A549 (cell line): ENCODE data around the gene DPY30. TPM values are rescaled to one million over a fixed set of nuclear protein-coding genes. Genes with fewer than 3 reads are reported as not detected.

ENCODE experiments used
- ATAC-seq, 2 experiments: fragments of 200-7000 bp in 1 of 2; fragments of >200 bp in 1 of 2; cut with Nextera tagmentation in 1 of 2; cut with Tn5 transposase in 1 of 2; 3 replicates each; pipeline versions ENCODE4 v1.8.0 to v1.9.1; 2018 to 2020; ENCODE audit warnings: mild to moderate bottlenecking in 1 of 2, moderate library complexity in 1 of 2
- CTCF ChIA-PET: fragments of 300-600 bp; sonication (Branson Sonifier 250); formaldehyde crosslinking; extraction: SDS; loops from one replicate; lab custom pipeline; 2021; ENCODE audit warnings: antibody characterized with exemption, inconsistent platforms; lab: Yijun Ruan, JAX
- POLR2A ChIA-PET: fragments of 350-600 bp; formaldehyde crosslinking; extraction: SDS; loops from one replicate; lab custom pipeline; 2021; ENCODE audit warnings: antibody characterized with exemption, inconsistent platforms; lab: Yijun Ruan, JAX
- DNase-seq, 2 experiments: peaks; one replicate each; pipeline versions ENCODE4 v3.0.0 to v3.0.0-alpha.2; 2011 to 2016; ENCODE audit warnings: low read depth in 1 of 2, low spot score in 1 of 2
- FAIRE-seq: peaks from 2 replicates; lab custom pipeline; 2011; peaks lifted over from hg19 to GRCh38; lab: Jason Lieb, UNC
- H3K27ac ChIP-seq, 2 experiments: fragments of >200 bp; sonication (Bioruptor Twin); formaldehyde crosslinking; 3 replicates each; pipeline ENCODE4 v1.5.1; 2016 to 2017
- H3K4me1 ChIP-seq: fragments of >200 bp; sonication (Bioruptor Twin); formaldehyde crosslinking; 3 replicates; pipeline ENCODE4 v1.6.1; 2016
- H3K4me2 ChIP-seq: fragments of >200 bp; sonication (Bioruptor Twin); formaldehyde crosslinking; 3 replicates; pipeline ENCODE4 v1.6.1; 2016
- H3K4me3 ChIP-seq: fragments of >200 bp; sonication (Bioruptor Twin); formaldehyde crosslinking; 3 replicates; pipeline ENCODE4 v1.5.1; 2016
- H3K9me3 ChIP-seq: fragments of >200 bp; sonication (Bioruptor Twin); formaldehyde crosslinking; 3 replicates; pipeline ENCODE4 v1.6.1; 2016
- BHLHE40 ChIP-seq: IDR thresholded peaks from 2 replicates; pipeline ENCODE4 v1.6.1; 2012; ENCODE audit warnings: low read depth, low read length, inconsistent platforms
- CEBPB ChIP-seq, 2 experiments: fragments of >200 bp in 1 of 2; sonication (Bioruptor Twin) in 1 of 2; formaldehyde crosslinking in 1 of 2; IDR thresholded peaks; 2 replicates each; pipeline ENCODE4 v1.6.1; 2012 to 2016
- CHD4 ChIP-seq: fragments of 200-600 bp; sonication (generic); IDR thresholded peaks from 2 replicates; pipeline ENCODE4 v1.6.1; 2016; ENCODE audit warnings: antibody characterized with exemption, mild to moderate bottlenecking, borderline replicate concordance
- EHF ChIP-seq: fragments of 250-450 bp; sonication (Bioruptor Pico); IDR thresholded peaks from 2 replicates; pipeline ENCODE4 v1.5.0; 2020; ENCODE audit warnings: mild to moderate bottlenecking
- HDAC2 ChIP-seq: fragments of 200-600 bp; sonication (generic); IDR thresholded peaks from 2 replicates; pipeline ENCODE4 v1.6.1; 2016
- HOXB13 ChIP-seq: fragments of 250-450 bp; sonication (Bioruptor Pico); IDR thresholded peaks from 2 replicates; pipeline ENCODE4 v1.5.0; 2020; ENCODE audit warnings: low read depth, mild to moderate bottlenecking, moderate library complexity
- JUN ChIP-seq, 2 experiments: fragments of >200 bp; sonication (Bioruptor Twin); formaldehyde crosslinking; IDR thresholded peaks; 2 replicates in 1 of 2; 3 replicates in 1 of 2; pipeline ENCODE4 v1.6.1; 2016 to 2017
- KDM1A ChIP-seq: fragments of 200-600 bp; sonication (generic); IDR thresholded peaks from 2 replicates; pipeline ENCODE4 v1.6.1; 2016; ENCODE audit warnings: low read depth, mild to moderate bottlenecking
- KDM5A ChIP-seq: fragments of 200-600 bp; sonication (generic); IDR thresholded peaks from 2 replicates; pipeline ENCODE4 v1.6.1; 2016; ENCODE audit warnings: antibody characterized with exemption, mild to moderate bottlenecking
- MYC ChIP-seq: IDR thresholded peaks from 2 replicates; pipeline ENCODE4 v1.6.1; 2012; ENCODE audit warnings: mild to moderate bottlenecking, inconsistent platforms, low read length, improper control_type of control experiment, borderline replicate concordance
- PHF8 ChIP-seq: fragments of 200-600 bp; sonication (generic); IDR thresholded peaks from 2 replicates; pipeline ENCODE4 v1.6.1; 2016; ENCODE audit warnings: low read depth, mild to moderate bottlenecking, antibody characterized with exemption, moderate library complexity, borderline replicate concordance
- POLR2A ChIP-seq: IDR thresholded peaks from 2 replicates; pipeline ENCODE4 v1.6.1; 2012; ENCODE audit warnings: mild to moderate bottlenecking, low read length
- POLR2AphosphoS2 ChIP-seq: conservative IDR thresholded peaks from 2 replicates; pipeline ENCODE4 v1.6.1; 2012; ENCODE audit warnings: low read length, improper control_type of control experiment, inconsistent platforms
- RFX5 ChIP-seq: fragments of 450-650 bp; IDR thresholded peaks from 2 replicates; pipeline ENCODE4 v1.7.1; 2014; ENCODE audit warnings: antibody characterized with exemption, mild to moderate bottlenecking, moderate library complexity
- SMC3 ChIP-seq: fragments of >200 bp; sonication (Bioruptor Twin); formaldehyde crosslinking; IDR thresholded peaks from 3 replicates; pipeline ENCODE4 v1.6.1; 2018; ENCODE audit warnings: inconsistent platforms
- TP53 ChIP-seq: fragments of 250-450 bp; sonication (Bioruptor Pico); IDR thresholded peaks from 2 replicates; pipeline ENCODE4 v1.5.0; 2021; ENCODE audit warnings: mild to moderate bottlenecking, moderate library complexity
- ZNF302 ChIP-seq: fragments of 250-450 bp; sonication (Bioruptor Pico); IDR thresholded peaks from 2 replicates; pipeline ENCODE4 v1.9.0; 2021; ENCODE audit warnings: inconsistent platforms, mild to moderate bottlenecking, moderate library complexity
- WGBS: methylation state at CpG from one replicate; pipeline ENCODE4 v1.1.6; 2017; ENCODE audit errors: missing lambda C conversion rate; 5-methylcytosine and 5-hydroxymethylcytosine counted together
- polyA plus RNA-seq, 4 experiments: library from polyadenylated mRNA; depleted of rRNA in 3 of 4; stranded (reverse); fragments of >200 nt; fragmentation: RNase III in 1 of 4; extraction: RNeasy Plus Mini Kit Qiagen cat#74134 plus additional on column Dnase treatment in 1 of 4; gene quantifications; 2 replicates in 3 of 4; 3 replicates in 1 of 4; pipeline ENCODE4 v1.2.3, GENCODE V29; 2011 to 2017
- TF ChIP-seq, protein P1 (sequence below): fragments of >200 bp; sonication (Bioruptor Twin); formaldehyde crosslinking; IDR thresholded peaks from 3 replicates; pipeline ENCODE4 v1.5.1; 2016
- TF ChIP-seq, protein P2 (sequence below): IDR thresholded peaks from 2 replicates; pipeline ENCODE4 v1.6.1; 2012; ENCODE audit warnings: low read depth, borderline replicate concordance
- TF ChIP-seq, protein P3 (sequence below): fragments of >200 bp; sonication (Bioruptor Twin); formaldehyde crosslinking; IDR thresholded peaks from 3 replicates; pipeline ENCODE4 v1.6.1; 2016
- TF ChIP-seq, protein P4 (sequence below): IDR thresholded peaks from 2 replicates; pipeline ENCODE4 v1.6.1; 2012
- TF ChIP-seq, protein P5 (sequence below): fragments of >200 bp; sonication (Bioruptor Twin); formaldehyde crosslinking; IDR thresholded peaks from 2 replicates; pipeline ENCODE4 v1.6.1; 2016
- TF ChIP-seq, protein P6 (sequence below): fragments of 450-650 bp; IDR thresholded peaks from 2 replicates; pipeline ENCODE4 v1.6.1; 2014; ENCODE audit warnings: antibody characterized with exemption

The DPY30 gene
- polyA plus RNA-seq, 2 of the 4 experiments (the other 2 are of a cell fraction), result 153 to 239 TPM

DNA sequence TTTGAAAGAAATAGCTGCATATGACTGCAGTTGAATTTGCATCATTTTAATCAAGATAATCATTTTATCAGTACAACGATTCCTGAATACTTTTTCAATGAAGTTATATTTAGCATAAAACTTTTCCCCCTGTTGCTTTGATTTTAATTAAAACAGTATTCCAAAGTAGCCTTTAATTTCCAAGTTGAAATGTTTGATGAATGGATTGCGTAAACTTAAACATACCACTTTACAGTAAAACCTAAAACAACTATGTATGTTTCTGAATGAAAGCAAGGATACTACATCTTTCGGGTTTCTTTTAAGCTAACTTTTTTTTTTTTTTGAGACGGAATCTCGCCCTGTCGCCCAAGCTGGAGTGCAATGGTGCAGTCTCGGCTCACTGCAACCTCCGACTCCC lies 25.1 kb upstream of the DPY30 start:
- CTCF ChIA-PET, result interaction anchor here (0.6 to 2.1 kb wide), 2 partner anchors 26 to 55 kb away, joined by 3 to 14 read pairs; partner anchors contain the start of gene DPY30
- no peak for DNase-seq
- Histone ChIP-seq H3K4me2 (peak overlapping the region; percentile 90), H3K27ac (peak overlapping the region; percentile 85 to 92)
- 85% methylated on average over 8 of the region's 8 CpGs for WGBS
- no peak for ATAC-seq
- TF ChIP-seq POLR2AphosphoS2, result no peak
- TF ChIP-seq, protein P1, sequence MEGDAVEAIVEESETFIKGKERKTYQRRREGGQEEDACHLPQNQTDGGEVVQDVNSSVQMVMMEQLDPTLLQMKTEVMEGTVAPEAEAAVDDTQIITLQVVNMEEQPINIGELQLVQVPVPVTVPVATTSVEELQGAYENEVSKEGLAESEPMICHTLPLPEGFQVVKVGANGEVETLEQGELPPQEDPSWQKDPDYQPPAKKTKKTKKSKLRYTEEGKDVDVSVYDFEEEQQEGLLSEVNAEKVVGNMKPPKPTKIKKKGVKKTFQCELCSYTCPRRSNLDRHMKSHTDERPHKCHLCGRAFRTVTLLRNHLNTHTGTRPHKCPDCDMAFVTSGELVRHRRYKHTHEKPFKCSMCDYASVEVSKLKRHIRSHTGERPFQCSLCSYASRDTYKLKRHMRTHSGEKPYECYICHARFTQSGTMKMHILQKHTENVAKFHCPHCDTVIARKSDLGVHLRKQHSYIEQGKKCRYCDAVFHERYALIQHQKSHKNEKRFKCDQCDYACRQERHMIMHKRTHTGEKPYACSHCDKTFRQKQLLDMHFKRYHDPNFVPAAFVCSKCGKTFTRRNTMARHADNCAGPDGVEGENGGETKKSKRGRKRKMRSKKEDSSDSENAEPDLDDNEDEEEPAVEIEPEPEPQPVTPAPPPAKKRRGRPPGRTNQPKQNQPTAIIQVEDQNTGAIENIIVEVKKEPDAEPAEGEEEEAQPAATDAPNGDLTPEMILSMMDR, result no peak
- peak; percentile 32 to 41; a peak in 1 of 4 replicates for TF ChIP-seq CEBPB (IDR thresholded peaks at IDR 0.05)
- no peak for TF ChIP-seq EHF (CRISPR knock-in tag)
- TF ChIP-seq, protein P2, sequence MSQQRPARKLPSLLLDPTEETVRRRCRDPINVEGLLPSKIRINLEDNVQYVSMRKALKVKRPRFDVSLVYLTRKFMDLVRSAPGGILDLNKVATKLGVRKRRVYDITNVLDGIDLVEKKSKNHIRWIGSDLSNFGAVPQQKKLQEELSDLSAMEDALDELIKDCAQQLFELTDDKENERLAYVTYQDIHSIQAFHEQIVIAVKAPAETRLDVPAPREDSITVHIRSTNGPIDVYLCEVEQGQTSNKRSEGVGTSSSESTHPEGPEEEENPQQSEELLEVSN, result no peak
- TF ChIP-seq, all 56 proteins: peak for 1
- Histone ChIP-seq H3K9me3 (no peaks in the 10 kb centered on the region), H3K4me1 (peaks cover 18% of the 10 kb centered on the region), H3K4me3 (peak overlapping the region; percentile 76)
- POLR2A ChIA-PET, result interaction anchor here (1.0 to 3.4 kb wide), 4 partner anchors 24 to 101 kb away, joined by 3 to 67 read pairs (median 28); partner anchors contain the start of genes DPY30 and SLC30A6
- no peak for FAIRE-seq

DNA sequence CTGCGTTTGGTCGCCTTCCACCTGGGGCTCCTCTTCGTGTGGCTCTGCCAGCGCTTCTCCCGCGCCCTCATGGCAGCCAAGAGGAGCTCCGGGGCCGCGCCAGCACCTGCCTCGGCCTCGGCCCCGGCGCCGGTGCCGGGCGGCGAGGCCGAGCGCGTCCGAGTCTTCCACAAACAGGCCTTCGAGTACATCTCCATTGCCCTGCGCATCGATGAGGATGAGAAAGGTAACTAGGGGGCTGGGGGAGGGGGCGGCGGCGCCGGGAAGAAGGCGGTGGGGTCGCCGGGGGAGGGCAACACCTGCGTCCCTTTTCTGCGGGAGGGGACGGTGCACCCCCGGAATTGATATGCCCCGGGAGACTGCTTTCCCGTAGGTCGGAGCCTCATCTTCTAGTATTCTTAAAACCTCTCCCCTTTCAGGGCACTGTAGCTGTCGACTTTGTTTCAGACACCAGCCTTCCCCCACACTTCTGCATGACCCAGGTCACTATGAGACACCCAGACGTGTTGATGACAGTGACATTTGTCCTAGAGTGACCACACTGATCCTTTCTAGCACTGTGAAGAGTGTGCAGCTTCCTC lies 24.5 kb upstream of the DPY30 start:
- ATAC-seq, result peak; percentile 1 to 5; a peak in 3 of 6 replicates
- ChIA-PET CTCF (interaction anchor here (1.0 to 2.4 kb wide), 8 partner anchors 9 to 183 kb away, joined by 3 to 14 read pairs (median 5); partner anchors contain the start of gene DPY30), POLR2A (interaction anchor here (0.9 to 3.4 kb wide), 12 partner anchors 8 to 101 kb away, joined by 3 to 67 read pairs (median 4); partner anchors contain the start of genes DPY30 and SLC30A6)
- Histone ChIP-seq H3K4me1 (peaks cover 18% of the 10 kb centered on the region), H3K4me2 (peak overlapping the region; percentile 90), H3K9me3 (no peaks in the 10 kb centered on the region), H3K27ac (peak overlapping the region; percentile 85 to 92), H3K4me3 (peak overlapping the region; percentile 76)
- under 1% methylated on average over 17 of the region's 40 CpGs for WGBS
- TF ChIP-seq, protein P3, sequence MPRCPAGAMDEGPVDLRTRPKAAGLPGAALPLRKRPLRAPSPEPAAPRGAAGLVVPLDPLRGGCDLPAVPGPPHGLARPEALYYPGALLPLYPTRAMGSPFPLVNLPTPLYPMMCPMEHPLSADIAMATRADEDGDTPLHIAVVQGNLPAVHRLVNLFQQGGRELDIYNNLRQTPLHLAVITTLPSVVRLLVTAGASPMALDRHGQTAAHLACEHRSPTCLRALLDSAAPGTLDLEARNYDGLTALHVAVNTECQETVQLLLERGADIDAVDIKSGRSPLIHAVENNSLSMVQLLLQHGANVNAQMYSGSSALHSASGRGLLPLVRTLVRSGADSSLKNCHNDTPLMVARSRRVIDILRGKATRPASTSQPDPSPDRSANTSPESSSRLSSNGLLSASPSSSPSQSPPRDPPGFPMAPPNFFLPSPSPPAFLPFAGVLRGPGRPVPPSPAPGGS, result peak; percentile 9; the same call in 1 of the 3 replicates
- peak; percentile 74 for TF ChIP-seq PHF8
- TF ChIP-seq HDAC2, result no peak
- TF ChIP-seq CHD4, result no peak
- FAIRE-seq, result no peak
- peak in 1 of 2 experiments; percentile 18 for DNase-seq

DNA sequence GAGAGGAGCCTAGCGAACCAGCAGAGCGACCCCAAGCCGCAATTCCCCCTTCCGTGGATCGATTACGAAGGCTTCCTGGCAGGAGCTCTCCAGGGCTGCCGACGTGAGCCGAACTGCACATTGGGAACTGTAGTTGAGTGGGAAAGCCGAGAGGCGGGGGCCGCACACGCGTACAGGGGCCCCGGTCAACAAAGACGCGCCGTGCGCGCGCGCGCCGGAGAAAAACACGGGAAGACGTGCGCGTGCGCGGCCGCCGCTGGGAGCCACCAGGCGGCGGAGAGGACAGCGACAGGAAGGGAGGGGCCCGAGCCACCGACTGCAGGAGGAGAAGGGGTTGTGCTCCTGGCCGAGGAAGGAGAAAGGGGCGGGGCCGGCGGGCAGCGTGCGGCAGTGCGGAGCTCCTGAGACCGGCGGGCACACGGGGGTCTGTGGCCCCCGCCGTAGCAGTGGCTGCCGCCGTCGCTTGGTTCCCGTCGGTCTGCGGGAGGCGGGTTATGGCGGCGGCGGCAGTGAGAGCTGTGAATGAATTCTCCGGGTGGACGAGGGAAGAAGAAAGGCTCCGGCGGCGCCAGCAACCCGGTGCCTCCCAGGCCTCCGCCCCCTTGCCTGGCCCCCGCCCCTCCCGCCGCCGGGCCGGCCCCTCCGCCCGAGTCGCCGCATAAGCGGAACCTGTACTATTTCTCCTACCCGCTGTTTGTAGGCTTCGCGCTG lies 23.9 kb upstream of the DPY30 start, which contains the start of gene SPAST:
TSS of gene SPAST (plus strand) at position 247 of the 711 bp plus-strand sequence. CDS start at position 523, 276 bp downstream.
- peak; percentile 96 to 98 for ATAC-seq
- TF ChIP-seq CEBPB (IDR thresholded peaks at IDR 0.05) (peak in 1 of 2 experiments; percentile 18; a peak in 1 of 4 replicates), JUN (IDR thresholded peaks at IDR 0.05) (peak; percentile 25 to 80; a peak in 3 of 5 replicates), SMC3 (peak; percentile 40; the same call in 2 of the 3 replicates), KDM1A (no peak), POLR2A (peak; percentile 81), BHLHE40 (0 out of 2 replicates have a peak, but pooled peaks have one; percentile 33), HOXB13 (no peak), KDM5A (no peak), ZNF302 (CRISPR knock-in tag) (no peak), MYC (no peak), TP53 (CRISPR knock-in tag) (no peak), RFX5 (no peak; the same call in 1 of the 2 replicates)
- TF ChIP-seq, protein P4, sequence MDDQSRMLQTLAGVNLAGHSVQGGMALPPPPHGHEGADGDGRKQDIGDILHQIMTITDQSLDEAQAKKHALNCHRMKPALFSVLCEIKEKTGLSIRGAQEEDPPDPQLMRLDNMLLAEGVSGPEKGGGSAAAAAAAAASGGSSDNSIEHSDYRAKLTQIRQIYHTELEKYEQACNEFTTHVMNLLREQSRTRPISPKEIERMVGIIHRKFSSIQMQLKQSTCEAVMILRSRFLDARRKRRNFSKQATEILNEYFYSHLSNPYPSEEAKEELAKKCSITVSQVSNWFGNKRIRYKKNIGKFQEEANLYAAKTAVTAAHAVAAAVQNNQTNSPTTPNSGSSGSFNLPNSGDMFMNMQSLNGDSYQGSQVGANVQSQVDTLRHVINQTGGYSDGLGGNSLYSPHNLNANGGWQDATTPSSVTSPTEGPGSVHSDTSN, result 0 out of 2 replicates have a peak, but pooled peaks have one; percentile 21
- TF ChIP-seq, protein P5, sequence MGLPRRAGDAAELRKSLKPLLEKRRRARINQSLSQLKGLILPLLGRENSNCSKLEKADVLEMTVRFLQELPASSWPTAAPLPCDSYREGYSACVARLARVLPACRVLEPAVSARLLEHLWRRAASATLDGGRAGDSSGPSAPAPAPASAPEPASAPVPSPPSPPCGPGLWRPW, result no peak
- TF ChIP-seq, protein P3, result peak; percentile 91
- TF ChIP-seq, protein P6, sequence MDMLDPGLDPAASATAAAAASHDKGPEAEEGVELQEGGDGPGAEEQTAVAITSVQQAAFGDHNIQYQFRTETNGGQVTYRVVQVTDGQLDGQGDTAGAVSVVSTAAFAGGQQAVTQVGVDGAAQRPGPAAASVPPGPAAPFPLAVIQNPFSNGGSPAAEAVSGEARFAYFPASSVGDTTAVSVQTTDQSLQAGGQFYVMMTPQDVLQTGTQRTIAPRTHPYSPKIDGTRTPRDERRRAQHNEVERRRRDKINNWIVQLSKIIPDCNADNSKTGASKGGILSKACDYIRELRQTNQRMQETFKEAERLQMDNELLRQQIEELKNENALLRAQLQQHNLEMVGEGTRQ, result no peak

More for the DNA sequence above, 23.9 kb upstream of the DPY30 start, which contains the start of gene SPAST:
- POLR2A ChIA-PET, result interaction anchor here (0.7 to 3.4 kb wide), 17 partner anchors 8 to 102 kb away, joined by 3 to 67 read pairs (median 4); partner anchors contain the start of genes DPY30, MEMO1 and SLC30A6
- under 1% methylated on average over 63 of the region's 79 CpGs for WGBS
- Histone ChIP-seq H3K9me3 (no peaks in the 10 kb centered on the region), H3K4me2 (peak within 1 kb of the TSS; percentile 90), H3K27ac (peak within 1 kb of the TSS; percentile 85 to 92), H3K4me3 (peak within 1 kb of the TSS; percentile 76), H3K4me1 (peaks cover 18% of the 10 kb centered on the region)
- CTCF ChIA-PET, result interaction anchor here (0.6 to 2.4 kb wide), 12 partner anchors 9 to 183 kb away, joined by 3 to 14 read pairs (median 4); partner anchors contain the start of gene DPY30
- FAIRE-seq (no peak), DNase-seq (peak; percentile 99 to 100)
